Left lung (tissue), 10 donors: Measurements from ENCODE around the gene PXDC1. TPM values are rescaled to one million over a fixed set of nuclear protein-coding genes. Genes with fewer than 3 reads are reported as not detected.
"Not testable (repeated sequence)": the region's sequence is repeated elsewhere in the genome, so short reads cannot be mapped to it uniquely, and the experiment has no call there.

Experiments
- ATAC-seq: fragments of 200-7000 bp; cut with Tn5 transposase; one replicate; pipeline ENCODE4 v1.9.1; 2020; ENCODE audit warnings: moderate library complexity
- DNase-seq, 4 donors: peaks; one replicate each; pipeline ENCODE4 v3.0.0-alpha.2; 2013 to 2020
- H3K27ac ChIP-seq, 2 donors: fragments of 200-600 bp; sonication (generic) in 1 of 2; one replicate each; pipeline versions ENCODE4 v1.5.0 to v1.8.0; 2020 to 2021
- H3K27me3 ChIP-seq, 2 donors: fragments of 200-600 bp; sonication (generic) in 1 of 2; one replicate each; pipeline versions ENCODE4 v1.5.0 to v1.8.0; 2020 to 2021
- H3K36me3 ChIP-seq, 2 donors: fragments of 200-600 bp; sonication (generic) in 1 of 2; one replicate each; pipeline versions ENCODE4 v1.5.0 to v1.8.0; 2020 to 2021
- H3K4me1 ChIP-seq, 2 donors: fragments of 200-600 bp; one replicate each; pipeline ENCODE4 v1.8.0; 2021
- H3K4me3 ChIP-seq, 2 donors: fragments of 200-600 bp; sonication (generic) in 1 of 2; one replicate each; pipeline versions ENCODE4 v1.5.0 to v1.8.0; 2020 to 2021; ENCODE audit warnings: mild to moderate bottlenecking in 1 of 2
- H3K9me3 ChIP-seq, 2 donors: fragments of 200-600 bp; sonication (generic) in 1 of 2; one replicate each; pipeline versions ENCODE4 v1.5.0 to v1.8.0; 2020 to 2021
- CTCF ChIP-seq, 2 donors: fragments of 200-600 bp; sonication (generic) in 1 of 2; IDR thresholded peaks; one replicate each; pipeline versions ENCODE4 v1.5.0 to v1.8.0; 2021; ENCODE audit warnings: antibody characterized with exemption in 2 of 2
- intact Hi-C, 2 donors: fragments of 100-400 bp; cut with DNase I; formaldehyde crosslinking; loops; one replicate each; pipeline versions ENCODE4 v1.11.2 to v1.14.2; 2022
- polyA plus RNA-seq, 6 donors: library from polyadenylated mRNA; unstranded; fragments of 120-200 nt; gene quantifications; one replicate each; pipeline ENCODE4 v1.2.1, GENCODE V29; 2013; ENCODE audit not compliant: insufficient read length in 6 of 6
- total RNA-seq, 2 donors: library from RNA; stranded (reverse); fragmentation: NEBNext Ultra II Directional; extraction: Animal tissue kit (Norgen Biotek cat#: 25700); gene quantifications; one replicate each; pipeline ENCODE4 v1.2.1, GENCODE V29; 2021
- donor health status: DM: no; HTN: yes; CAD: no.
- donor health status: DM: no; HTN: no; CAD: no.

Gene PXDC1
- total and polyA plus RNA-seq, 8 donors: 11.0 to 50.8 (median 15.8) TPM

DNA sequence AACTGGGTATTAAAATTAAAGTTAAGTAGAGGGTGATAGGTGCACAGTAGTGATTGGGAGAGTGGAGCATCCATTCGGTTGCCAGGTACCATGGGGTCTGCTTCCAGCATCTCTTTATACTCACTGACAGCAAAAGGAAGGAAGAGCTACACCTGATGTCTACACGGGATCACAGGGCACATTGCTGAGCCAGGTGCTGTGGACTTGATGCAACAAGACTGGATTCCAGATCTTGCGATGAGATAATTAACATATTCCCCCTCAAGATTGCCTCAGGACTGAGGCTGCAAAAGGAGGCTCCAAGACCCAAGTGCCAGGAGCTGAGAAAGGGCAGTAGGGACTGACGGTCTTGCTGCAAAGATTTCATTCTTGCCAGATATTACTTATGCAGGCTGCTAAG, 72.6 kb downstream of the PXDC1 start:
- ATAC-seq: no peak
- Histone ChIP-seq H3K4me1 (no peaks in the 10 kb centered on the region), H3K9me3 (peaks cover 0 to 13% of the 10 kb centered on the region in 2 donors), H3K4me3 (no peak overlapping the region), H3K36me3 (no peaks in the 10 kb centered on the region), H3K27ac (no peak overlapping the region), H3K27me3 (no peaks in the 10 kb centered on the region)
- no peak for TF ChIP-seq CTCF (IDR thresholded peaks at IDR 0.05)
- no peak for DNase-seq
- intact Hi-C loops: no loop called here

- DNase-seq, H3K36me3 ChIP-seq, intact Hi-C loops, H3K4me3 ChIP-seq, H3K27me3 ChIP-seq, H3K27ac ChIP-seq, ATAC-seq, H3K4me1 ChIP-seq: not testable (repeated sequence)
- H3K9me3 ChIP-seq: peaks cover 0 to 13% of the 10 kb centered on the region in 2 donors
These were observed 73.8 kb downstream of the PXDC1 start for GRCh38 chr6:3677751-3678150.

- not testable (repeated sequence) for H3K4me3 ChIP-seq, ATAC-seq
These were observed 74.2 kb downstream of the PXDC1 start for GRCh38 chr6:3677351-3677750.

More at GRCh38 chr6:3677351-3677750, 74.2 kb downstream of the PXDC1 start:
- H3K4me1 ChIP-seq, H3K36me3 ChIP-seq, intact Hi-C loops, H3K27ac ChIP-seq, H3K27me3 ChIP-seq, DNase-seq: not testable (repeated sequence)
- H3K9me3 ChIP-seq: peaks cover 0 to 13% of the 10 kb centered on the region in 2 donors

Other genes with a start within 250 kb of the PXDC1 start
- 10 to 100 TPM; 11.6 to 12.7 TPM for gene FAM50B, start 97.7 kb upstream of the PXDC1 start, total RNA-seq
- gene FAM50B, start 97.7 kb upstream of the PXDC1 start, polyA plus RNA-seq: 10 to 100 TPM in 3 of 6 donors, 1 to 10 TPM in 3; 8.5 to 20.3 (median 10.1) TPM